NB4 (cell line): Measurements from ENCODE around the gene NSF.
"Not testable (repeated sequence)": the region's sequence is repeated elsewhere in the genome, so short reads cannot be mapped to it uniquely, and the experiment has no call there.

Source experiments
- DNase-seq: peaks from one replicate; pipeline ENCODE4 v3.0.0; 2010; ENCODE audit warnings: low read depth
- H3K4me3 ChIP-seq: one replicate; pipeline ENCODE4 v1.5.1; 2011; ENCODE audit warnings: mild to moderate bottlenecking, low read depth, low read length, moderate library complexity

Gene NSF

DNA sequence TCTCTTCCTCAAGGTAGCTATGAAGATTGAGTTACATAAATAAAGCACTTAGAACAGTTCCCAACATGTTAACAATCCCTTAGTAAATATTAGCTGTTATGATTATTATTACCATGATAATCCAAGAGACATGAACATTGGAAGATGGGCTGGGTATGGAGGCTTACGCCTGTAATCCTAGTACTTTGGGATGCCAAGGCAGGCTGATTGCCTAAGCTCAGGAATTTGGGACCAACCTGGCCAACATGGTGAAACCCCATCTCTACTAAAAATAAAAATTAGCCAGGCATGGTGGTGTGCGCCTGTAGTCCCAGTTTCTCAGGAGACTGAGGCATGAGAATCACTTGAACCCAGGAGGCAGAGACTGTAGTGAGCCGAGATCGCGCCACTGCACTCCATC lies 34.3 kb downstream of the NSF start:
- not testable (repeated sequence) for DNase-seq

DNA sequence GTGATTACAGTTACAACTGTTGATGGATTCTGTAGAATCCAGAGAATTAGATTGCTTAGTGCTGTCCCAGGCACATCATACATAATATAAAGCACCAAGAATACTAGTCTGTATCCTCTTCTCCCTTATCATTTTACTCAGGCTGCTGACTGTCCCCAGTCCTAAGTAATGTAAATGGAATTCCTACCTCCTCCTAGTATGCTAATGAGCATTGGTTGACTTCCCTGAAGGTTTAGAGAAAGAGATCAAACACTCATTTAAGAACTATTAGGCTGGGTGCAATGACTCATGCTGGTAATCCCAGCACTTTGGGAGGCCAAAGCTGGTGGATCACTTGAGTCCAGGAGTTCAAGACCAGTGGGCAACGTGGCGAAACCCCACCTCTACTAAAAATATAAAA lies 37.0 kb downstream of the NSF start:
- not testable (repeated sequence) for DNase-seq, H3K4me3 ChIP-seq

More for the DNA sequence above, 34.3 kb downstream of the NSF start:
- H3K4me3 ChIP-seq = not testable (repeated sequence)

DNA sequence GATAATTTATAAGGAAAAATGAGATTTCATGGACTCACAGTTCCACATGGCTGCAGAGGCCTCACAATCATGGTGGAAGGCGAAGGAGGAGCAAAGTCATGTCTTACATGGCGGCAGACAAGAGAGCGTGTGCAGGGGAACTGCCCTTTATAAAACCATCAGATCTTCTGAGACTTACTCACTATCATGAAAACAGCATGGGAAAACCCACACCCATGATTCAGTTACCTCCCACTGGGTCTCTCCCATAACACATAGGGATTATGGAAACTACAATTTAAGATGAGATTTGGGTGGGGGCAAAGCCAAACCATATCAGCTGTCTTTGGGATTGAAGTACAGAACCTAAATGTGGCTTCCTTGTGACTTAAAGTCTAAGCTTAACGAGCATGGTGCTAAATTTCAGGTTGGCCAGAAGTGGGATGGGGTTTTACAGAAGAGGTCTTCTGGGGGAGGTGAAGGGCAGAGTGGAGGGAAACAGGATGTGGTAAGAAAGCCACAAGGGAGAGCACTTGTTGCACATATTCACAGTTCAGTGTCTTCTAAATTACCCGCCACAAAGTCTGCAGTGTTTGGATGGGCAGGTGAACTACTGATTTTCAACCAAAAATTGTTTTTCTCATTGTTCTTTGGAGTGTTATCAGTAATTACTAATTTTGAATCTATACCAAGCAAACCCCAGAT lies 38.4 kb downstream of the NSF start:
- not testable (repeated sequence) for DNase-seq, H3K4me3 ChIP-seq

DNA sequence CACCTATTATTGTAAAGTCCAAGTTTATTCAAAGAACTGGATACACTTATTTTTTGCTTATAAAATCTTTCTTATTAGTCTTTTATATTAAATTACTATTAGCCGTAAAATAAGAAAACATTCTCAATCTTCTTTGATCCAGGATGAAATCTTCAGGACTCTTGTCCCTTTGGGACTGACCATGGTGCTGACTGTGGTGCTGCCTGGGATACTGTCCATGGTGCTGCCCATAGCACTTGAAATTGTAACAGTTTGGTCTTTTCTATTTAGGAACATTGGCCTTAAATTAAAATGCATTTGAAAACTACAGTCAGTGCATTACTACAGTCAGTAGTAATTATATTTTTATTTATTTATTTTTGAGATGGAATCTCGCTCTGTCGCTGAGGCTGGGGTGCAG lies 41.7 kb downstream of the NSF start:
- not testable (repeated sequence) for H3K4me3 ChIP-seq, DNase-seq

DNA sequence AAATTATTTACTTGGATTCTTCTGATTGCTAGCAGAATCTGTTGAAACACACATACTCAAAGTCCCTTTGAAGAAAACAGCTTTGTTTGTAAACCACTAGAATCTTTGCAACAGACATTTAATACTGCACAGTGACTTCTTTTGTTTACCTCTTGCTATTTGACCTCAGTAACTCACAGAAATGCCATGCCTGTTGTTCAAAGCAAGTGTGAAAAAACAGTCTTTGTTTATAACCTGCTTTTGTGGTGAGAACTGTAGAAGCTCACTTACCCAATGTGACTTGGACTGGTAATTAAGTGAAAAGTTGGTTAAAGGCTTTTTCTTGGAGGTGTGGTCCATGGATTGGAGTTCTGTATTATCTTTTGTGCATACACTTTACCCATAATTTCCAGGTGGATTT lies 44.4 kb downstream of the NSF start:
- H3K4me3 ChIP-seq, DNase-seq: not testable (repeated sequence)

DNA sequence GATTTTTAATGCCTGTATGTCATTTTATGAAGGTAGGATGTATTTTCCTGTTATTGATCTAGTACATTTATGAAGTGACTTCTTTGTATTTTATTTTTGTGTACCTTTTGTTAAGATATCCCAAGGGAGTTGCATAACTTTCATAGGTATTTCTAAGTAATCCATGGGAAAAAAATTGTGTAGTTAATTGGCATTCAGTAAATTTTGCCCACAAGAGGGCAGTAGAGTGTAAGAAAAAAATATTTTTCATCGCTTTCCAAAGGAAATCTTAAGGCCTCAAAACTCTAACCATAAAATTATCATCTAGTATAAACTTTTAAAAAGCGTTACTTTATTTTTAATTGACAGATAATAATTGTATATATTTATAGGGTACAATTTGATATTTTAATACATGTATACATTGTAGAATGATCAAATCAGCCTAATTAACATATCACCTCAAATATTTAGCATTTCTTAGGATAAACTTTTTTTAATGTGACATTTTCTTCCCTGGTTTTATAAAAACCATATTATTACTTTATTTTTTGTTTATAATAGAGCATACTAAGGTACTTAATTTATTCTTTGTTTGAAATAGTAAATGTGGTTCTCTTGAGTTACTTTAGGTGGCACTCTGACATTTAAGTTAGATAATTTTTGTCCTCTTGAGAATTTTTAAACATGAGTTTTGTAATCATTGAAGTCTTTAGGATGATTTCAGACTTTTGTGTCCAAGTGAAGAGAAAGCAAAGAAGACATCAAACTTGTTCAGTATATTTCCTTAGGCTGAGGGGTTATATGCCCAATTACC lies 51.6 kb downstream of the NSF start:
- DNase-seq, H3K4me3 ChIP-seq: not testable (repeated sequence)

DNA sequence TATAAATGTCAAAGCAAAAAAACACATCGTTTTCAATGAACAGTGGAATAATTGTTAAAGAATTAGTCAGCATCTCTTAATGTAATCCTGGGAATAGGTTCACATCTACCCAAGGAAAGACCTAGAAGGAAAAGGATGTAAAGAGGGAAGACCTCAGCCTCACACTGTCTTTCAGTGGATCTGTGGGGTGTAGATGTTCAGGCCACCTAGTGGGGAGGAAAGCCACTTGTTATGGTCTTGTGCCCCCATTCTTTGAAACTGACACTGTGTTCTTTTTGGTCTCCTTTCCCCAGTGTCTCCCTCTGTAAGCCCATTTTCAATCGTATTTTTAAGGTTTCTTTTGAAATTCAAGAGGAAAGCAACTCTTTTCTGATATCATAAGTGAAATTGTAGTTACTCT lies 56.8 kb downstream of the NSF start:
- H3K4me3 ChIP-seq, DNase-seq: not testable (repeated sequence)

DNA sequence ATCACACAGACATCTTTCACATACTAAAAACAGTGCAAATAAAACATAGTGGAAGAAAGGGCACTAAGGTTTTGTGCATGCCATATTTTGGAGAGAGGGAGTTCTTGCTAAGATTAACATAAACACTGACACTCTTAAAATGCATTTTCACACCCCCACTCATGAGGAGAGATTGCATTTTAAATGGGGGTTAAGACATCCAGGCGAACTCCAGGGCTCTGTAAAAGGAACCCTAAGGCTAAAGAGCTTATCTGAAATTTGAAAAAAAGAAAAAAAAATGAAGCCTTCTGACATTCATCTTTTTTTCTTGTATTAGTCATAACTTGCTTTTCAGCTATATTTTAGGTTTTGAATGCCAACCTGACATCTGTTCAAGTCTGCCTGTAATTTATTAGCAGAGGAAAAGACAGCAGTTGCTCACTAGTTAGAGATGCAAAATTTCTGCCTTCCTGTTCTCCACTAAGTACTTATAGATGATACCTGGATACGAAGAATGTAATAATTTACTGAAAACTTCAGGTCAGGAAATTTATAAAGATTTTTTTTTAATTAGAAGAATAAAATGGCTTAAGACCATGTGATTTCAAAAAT lies 57.3 kb downstream of the NSF start:
- not testable (repeated sequence) for DNase-seq, H3K4me3 ChIP-seq

DNA sequence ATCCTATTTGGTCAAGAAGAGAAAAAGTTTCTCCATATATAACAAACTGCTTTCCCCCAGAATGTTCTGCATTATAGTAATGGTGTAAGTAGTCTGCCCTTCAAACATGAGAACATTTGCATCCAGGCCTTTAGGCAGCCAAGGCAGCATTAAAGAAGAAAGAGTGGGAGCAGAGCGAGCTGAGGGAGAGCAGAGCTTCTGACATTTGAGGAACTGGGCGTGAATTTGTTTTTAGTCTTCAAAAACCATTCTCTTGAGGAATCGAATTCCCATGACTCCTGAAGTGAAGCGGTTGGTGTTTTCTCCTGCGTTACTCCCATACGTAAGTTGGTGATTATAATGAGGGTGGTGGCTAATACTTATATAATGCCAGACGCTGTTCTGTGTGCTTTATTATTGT lies 58.8 kb downstream of the NSF start:
- H3K4me3 ChIP-seq = not testable (repeated sequence)

DNA sequence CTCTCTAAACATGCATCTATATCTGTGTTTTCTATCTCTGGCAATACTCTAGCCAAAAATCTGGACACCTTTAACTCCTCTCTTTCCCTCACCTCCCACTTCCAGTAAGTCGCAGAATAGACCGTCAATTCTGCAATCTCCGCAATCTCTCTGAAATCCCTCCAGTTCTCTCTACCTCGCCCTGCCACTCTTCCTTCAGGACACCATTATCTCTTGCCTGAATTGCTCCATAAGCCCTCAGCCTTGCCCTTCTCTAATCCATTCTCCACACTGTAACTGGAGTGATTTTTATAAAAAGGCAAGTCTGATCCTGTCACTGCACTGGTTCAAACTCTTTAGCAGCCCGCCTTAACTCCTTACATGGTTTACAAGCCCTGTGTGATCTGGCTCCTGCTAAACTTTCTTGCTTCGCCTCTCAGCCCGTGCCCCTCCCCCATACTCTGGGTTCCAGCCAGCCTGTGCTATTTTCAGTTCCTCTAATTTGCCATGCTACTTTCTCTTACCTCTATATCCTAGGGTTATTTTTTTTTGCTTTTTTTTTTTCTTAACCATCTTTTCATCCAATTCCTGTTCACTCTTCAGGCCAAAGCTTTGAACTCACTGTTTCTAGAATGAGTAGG lies 61.7 kb downstream of the NSF start:
- DNase-seq, H3K4me3 ChIP-seq: not testable (repeated sequence)

More for the DNA sequence above, 58.8 kb downstream of the NSF start:
- not testable (repeated sequence) for DNase-seq

DNA sequence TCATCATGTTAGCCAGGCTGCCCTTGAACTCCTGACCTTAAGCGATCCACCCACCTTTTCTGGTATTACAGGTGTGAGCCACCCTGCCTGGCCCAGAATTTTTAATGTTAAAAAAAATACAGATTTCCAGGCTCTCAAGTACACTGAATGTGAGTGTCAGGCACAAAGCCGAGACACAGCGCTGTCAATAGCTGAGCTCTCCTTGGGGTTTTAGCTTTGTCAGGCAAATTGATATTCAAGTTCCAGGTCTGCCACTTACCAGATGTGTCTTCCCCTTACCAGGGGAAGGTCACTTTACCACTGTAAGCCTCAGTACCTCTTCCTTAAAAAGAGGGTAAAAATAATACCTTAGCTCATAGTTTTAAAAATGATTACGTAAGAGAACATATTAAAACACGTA lies 67.8 kb downstream of the NSF start:
- not testable (repeated sequence) for DNase-seq, H3K4me3 ChIP-seq

DNA sequence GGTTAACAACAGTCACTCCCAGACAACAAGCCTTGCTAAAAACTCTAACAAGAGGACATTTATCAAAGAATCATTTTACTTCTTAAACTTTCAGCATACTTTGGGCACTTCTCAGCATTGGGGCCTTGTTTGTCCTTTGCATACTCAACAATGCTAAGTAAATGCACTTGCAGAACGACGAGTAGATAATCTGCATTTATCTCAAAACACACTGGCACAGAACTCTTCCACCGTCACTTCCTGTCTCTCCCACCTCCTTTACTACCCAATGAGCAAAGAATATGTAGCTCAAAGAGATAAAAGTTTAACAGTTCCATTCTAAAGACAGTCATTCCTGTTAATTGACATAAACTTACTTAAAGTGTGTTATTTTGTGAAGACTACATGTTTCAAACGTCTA lies 69.2 kb downstream of the NSF start:
- H3K4me3 ChIP-seq, DNase-seq: not testable (repeated sequence)

DNA sequence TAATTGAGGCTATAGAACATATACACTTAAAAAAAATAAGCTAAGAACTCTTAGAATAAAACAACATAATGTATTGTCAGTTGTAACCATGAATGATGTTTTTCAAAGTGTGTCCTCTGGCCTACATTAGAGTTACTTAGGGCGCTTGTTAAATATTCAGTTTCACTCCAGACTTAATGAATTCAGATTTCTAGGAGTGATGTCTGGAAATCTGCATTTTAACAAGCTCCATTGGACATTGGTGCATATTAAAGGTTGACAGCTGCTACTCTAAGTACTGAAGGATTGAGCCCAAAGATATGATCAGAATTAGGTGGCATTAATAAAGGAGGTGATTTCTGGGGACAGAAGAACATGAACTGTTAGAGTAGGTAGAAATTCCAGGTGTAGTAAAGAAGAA lies 72.7 kb downstream of the NSF start:
- not testable (repeated sequence) for H3K4me3 ChIP-seq, DNase-seq

DNA sequence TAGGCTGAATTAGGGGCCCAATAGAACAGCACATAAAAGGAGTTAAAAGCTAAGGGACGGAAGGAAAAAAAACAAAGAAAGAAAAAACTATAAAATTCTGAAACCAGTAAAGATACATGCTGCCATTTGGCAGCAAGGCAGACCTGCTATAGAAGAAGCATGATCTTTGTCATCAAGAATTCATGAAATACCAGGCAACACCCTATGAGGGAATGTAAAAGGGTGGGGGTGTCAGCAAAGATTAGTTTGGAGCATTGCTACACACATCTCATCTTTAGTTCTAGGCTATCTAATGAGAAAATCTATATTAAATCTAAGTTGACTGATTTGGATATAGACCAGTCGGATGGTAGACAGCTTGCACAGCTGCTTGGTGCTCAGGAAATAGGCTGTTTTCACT lies 73.1 kb downstream of the NSF start:
- not testable (repeated sequence) for H3K4me3 ChIP-seq, DNase-seq

DNA sequence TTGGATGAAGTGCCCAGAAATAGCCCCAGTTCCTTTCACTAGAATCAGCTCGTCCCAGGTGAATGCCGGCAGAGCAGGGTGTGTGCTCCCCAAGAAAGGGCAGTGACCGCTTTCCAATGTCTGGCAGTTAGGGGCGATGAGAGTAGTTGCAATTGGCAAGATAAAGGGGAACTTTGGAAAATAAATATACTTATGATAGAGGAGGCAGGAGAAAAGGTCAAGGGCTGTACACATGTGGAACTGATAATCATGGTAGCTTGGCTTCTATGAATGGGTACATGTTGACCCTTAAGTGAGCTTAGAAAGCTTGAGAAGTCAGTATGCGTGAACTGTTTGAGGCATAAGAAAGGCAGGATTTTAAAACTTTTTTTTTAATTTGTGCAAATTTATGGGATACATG lies 75.5 kb downstream of the NSF start:
- not testable (repeated sequence) for H3K4me3 ChIP-seq, DNase-seq

DNA sequence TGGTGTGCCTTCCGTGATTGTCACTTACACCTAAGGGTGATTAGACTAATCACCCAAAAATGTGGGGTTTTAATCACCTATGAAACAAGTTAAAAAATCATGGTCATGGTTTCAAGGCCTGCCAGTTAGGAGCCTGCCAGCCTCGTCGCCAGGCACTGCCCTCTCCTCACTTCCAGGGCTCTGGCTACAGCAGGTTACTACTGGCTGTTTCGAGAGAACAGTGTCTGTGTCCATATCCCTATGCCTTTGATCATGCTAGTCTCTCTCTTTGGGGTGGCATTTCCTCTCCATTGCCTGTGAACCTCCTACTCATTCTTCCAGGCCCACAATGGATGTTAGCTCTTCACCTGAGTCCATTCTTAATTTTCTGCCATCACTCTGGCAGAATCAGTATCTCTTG lies 80.3 kb downstream of the NSF start:
- not testable (repeated sequence) for H3K4me3 ChIP-seq, DNase-seq

DNA sequence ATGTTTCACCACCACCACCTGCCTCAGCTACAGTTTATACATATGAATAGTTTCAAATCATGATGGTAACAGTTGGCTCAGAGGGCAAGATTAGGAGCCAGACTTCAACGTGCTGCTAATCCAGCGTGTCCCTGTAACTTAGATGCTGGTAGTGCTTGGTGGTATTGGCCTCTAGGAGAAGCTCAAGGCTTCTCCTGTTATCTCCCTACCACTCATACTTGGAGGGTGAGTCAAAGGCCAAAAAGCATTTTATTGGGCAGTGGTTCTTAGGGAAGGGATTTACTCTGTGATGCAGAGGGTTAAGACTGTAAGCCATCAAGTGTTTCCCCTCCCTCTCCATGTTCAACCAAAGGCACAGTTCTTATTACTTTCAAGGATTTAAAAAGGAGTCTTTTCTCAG lies 82.3 kb downstream of the NSF start:
- not testable (repeated sequence) for H3K4me3 ChIP-seq, DNase-seq

DNA sequence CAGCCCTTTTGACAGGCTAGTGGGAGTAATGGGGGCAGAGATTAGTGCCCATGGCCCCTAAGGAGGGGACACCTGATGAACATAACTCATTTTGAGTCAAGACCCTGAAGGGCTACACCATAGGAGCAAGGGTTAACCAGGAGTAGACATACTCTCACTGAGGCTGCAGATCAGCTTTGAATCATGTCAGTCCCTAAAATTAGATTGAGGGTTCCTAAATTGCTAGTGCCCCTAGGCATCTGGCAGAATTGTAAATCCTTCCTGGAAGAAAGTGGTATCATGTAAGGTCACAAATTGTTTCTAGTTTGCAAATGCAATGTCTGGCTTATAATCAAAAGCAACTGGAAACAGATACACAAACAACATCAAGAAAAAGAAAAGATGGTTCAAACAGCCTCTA lies 87.3 kb downstream of the NSF start:
- H3K4me3 ChIP-seq, DNase-seq: not testable (repeated sequence)

DNA sequence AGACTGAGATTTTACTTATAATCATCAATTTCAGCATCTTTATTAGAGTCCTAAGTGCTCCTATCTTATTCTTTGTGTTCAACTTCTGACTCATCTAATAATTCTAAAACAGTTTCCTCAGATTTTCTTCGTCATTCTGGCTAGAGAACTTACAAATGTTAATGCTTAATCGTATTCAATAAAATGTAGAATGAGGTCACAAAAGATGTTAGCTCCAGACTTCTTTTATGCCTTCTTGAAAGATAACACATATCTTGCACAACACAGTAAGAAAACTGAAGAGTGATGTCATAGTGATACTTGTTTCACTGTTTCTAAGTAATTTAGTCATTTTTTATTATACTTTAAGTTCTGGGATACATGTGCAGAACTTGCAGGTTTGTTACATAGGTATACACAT lies 93.2 kb downstream of the NSF start:
- not testable (repeated sequence) for DNase-seq, H3K4me3 ChIP-seq

DNA sequence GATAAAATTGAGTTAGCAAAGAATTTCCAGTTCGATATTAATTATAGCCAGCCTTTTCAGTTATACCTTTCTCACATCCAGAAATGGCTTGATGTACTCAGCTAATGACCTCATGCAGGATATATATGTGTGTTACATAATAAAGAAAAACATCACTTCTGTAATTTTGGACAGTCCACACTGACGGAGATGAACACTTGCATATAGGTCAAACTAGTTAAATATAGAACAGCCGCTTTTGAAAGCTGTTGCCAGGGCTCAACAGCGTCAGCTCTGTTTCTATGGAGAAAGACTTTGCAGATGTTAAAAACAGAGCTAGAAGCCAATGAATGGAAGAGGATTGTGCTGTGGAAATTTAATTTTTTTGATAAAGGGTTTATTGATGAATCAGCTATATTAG lies 94.8 kb downstream of the NSF start:
- not testable (repeated sequence) for H3K4me3 ChIP-seq, DNase-seq
